HepG2 (cell line): ENCODE data around the gene PSMG4. TPM values are rescaled to one million over a fixed set of nuclear protein-coding genes. Genes with fewer than 3 reads are reported as not detected.
A peak's percentile ranks its signal among the peaks of the same experiment; 100 is the strongest.

Experiments used
- ATAC-seq: fragments of 200-7000 bp; cut with Tn5 transposase; 3 replicates; pipeline ENCODE4 v1.9.1; 2020; ENCODE audit warnings: mild to moderate bottlenecking, moderate library complexity
- BruUV-seq: library from RNA; stranded (reverse); fragments of 400-500 nt; replicated peaks from 2 replicates; lab custom pipeline; 2021; lab: Mats Ljungman, UMichigan
- CTCF ChIA-PET: fragments of 300-600 bp; formaldehyde crosslinking; extraction: SDS; loops from one replicate; lab custom pipeline; 2021; ENCODE audit warnings: low total read pairs, inconsistent platforms, low intra/inter-chr PET ratio; lab: Yijun Ruan, JAX
- POLR2A ChIA-PET: fragments of 350-600 bp; sonication (Branson Sonifier 250); formaldehyde crosslinking; loops from one replicate; lab custom pipeline; 2020; ENCODE audit warnings: antibody characterized with exemption, inconsistent platforms; lab: Yijun Ruan, JAX
- DNase-seq: peaks from one replicate; pipeline ENCODE4 v3.0.0-alpha.2; 2015; ENCODE audit warnings: low spot score
- FAIRE-seq: peaks from 3 replicates; lab custom pipeline; 2011; peaks lifted over from hg19 to GRCh38; lab: Jason Lieb, UNC
- H2AFZ ChIP-seq: one replicate; pipeline ENCODE4 v1.6.1; 2011; ENCODE audit warnings: low read length, inconsistent platforms
- H3K27ac ChIP-seq: fragments of 300-600 bp; 3 replicates; pipeline ENCODE4 v1.8.0; 2011; ENCODE audit warnings: mixed run types, mild to moderate bottlenecking, mixed read lengths, low read length, inconsistent platforms; ENCODE audit not compliant: insufficient read depth; ENCODE audit errors: extremely low read length
- H3K27me3 ChIP-seq, 2 experiments: fragments of 200-600 bp in 1 of 2; 2 replicates in 1 of 2; 3 replicates in 1 of 2; pipeline versions ENCODE4 v1.6.0 to v1.8.0; 2011; ENCODE audit warnings: low read length in 2 of 2, mild to moderate bottlenecking in 2 of 2, moderate library complexity in 2 of 2, inconsistent platforms in 1 of 2; ENCODE audit not compliant: insufficient read depth in 2 of 2, control insufficient read depth in 1 of 2
- H3K36me3 ChIP-seq, 2 experiments: fragments of 200-600 bp in 1 of 2; replicated peaks in 1 of 2; 2 replicates in 1 of 2; 3 replicates in 1 of 2; pipeline versions ENCODE4 v1.5.1 to v1.8.0; 2011; ENCODE audit warnings: low read length in 2 of 2, inconsistent platforms in 1 of 2; ENCODE audit not compliant: insufficient read depth in 2 of 2, control insufficient read depth in 1 of 2
- H3K4me1 ChIP-seq: 2 replicates; pipeline ENCODE4 v1.5.1; 2012; ENCODE audit warnings: low read length, inconsistent platforms; ENCODE audit not compliant: insufficient read depth
- H3K4me2 ChIP-seq: 2 replicates; pipeline ENCODE4 v1.6.0; 2011; ENCODE audit warnings: low read depth, low read length, inconsistent platforms
- H3K4me3 ChIP-seq, 3 experiments: fragments of 200-600 bp in 1 of 3; sonication (generic), shearing (Covaris generic) in 1 of 3; replicated peaks in 1 of 3; 2 replicates each; pipeline ENCODE4 v1.5.1; 2011 to 2016; ENCODE audit warnings: low read length in 3 of 3, inconsistent platforms in 2 of 3, low read depth in 2 of 3, mild to moderate bottlenecking in 2 of 3, control low read depth in 1 of 3, mixed read lengths in 1 of 3; ENCODE audit not compliant: insufficient read depth in 1 of 3
- H3K79me2 ChIP-seq: one replicate; pipeline ENCODE4 v1.6.1; 2011; ENCODE audit warnings: low read length, inconsistent platforms; ENCODE audit not compliant: insufficient read depth
- H3K9ac ChIP-seq: 2 replicates; pipeline ENCODE4 v1.6.0; 2011; ENCODE audit warnings: mild to moderate bottlenecking, low read depth, low read length, inconsistent platforms; ENCODE audit not compliant: insufficient read depth
- H3K9me3 ChIP-seq: 2 replicates; pipeline ENCODE4 v1.5.1; 2012; ENCODE audit warnings: mild to moderate bottlenecking, low read length
- H4K20me1 ChIP-seq: 2 replicates; pipeline ENCODE4 v1.6.0; 2011; ENCODE audit warnings: inconsistent platforms, mild to moderate bottlenecking, low read length, moderate library complexity; ENCODE audit not compliant: insufficient read depth
- FOXK2 ChIP-seq: fragments of 450-650 bp; IDR thresholded peaks from 2 replicates; pipeline ENCODE4 v1.6.1; 2016
- GZF1 ChIP-seq: sonication (generic); formaldehyde crosslinking; IDR thresholded peaks from 2 replicates; pipeline ENCODE4 v1.5.1; 2020; ENCODE audit warnings: mild to moderate bottlenecking, missing genetic modification reagents
- MAF1 ChIP-seq: sonication (generic); formaldehyde crosslinking; IDR thresholded peaks from 2 replicates; pipeline ENCODE4 v1.5.0; 2020; ENCODE audit warnings: missing genetic modification reagents, borderline replicate concordance
- MIXL1 ChIP-seq: IDR thresholded peaks from 2 replicates; pipeline ENCODE4 v1.6.1; 2016
- POLR2A ChIP-seq, 2 experiments: IDR thresholded peaks; 2 replicates each; pipeline ENCODE4 v1.6.1; 2011; ENCODE audit warnings: low read depth in 2 of 2, low read length in 2 of 2, mild to moderate bottlenecking in 1 of 2, moderate library complexity in 1 of 2; ENCODE audit not compliant: insufficient read depth in 1 of 2
- POLR2G ChIP-seq: fragments of 200-400 bp; formaldehyde crosslinking; IDR thresholded peaks from 2 replicates; pipeline ENCODE4 v1.6.1; 2018; ENCODE audit warnings: mild to moderate bottlenecking, low read depth, low read length, moderate library complexity
- SIN3A ChIP-seq: IDR thresholded peaks from 2 replicates; pipeline ENCODE4 v1.6.1; 2011; ENCODE audit warnings: low read depth, mild to moderate bottlenecking, control low read depth, low read length, borderline replicate concordance
- SMAD1 ChIP-seq: sonication (generic); formaldehyde crosslinking; IDR thresholded peaks from 2 replicates; pipeline ENCODE4 v1.4.0; 2020; ENCODE audit warnings: missing genetic modification reagents, low read depth, mild to moderate bottlenecking, borderline replicate concordance
- SRY ChIP-seq: sonication (generic); formaldehyde crosslinking; IDR thresholded peaks from 2 replicates; pipeline ENCODE4 v1.8.0; 2022; ENCODE audit warnings: mild to moderate bottlenecking, missing genetic modification reagents
- TAF15 ChIP-seq: fragments of 200-400 bp; formaldehyde crosslinking; IDR thresholded peaks from one replicate; pipeline ENCODE4 v1.6.1; 2018; ENCODE audit warnings: mild to moderate bottlenecking, low read depth, low read length; ENCODE audit not compliant: poor library complexity, severe bottlenecking
- TGIF2 ChIP-seq: IDR thresholded peaks from 2 replicates; pipeline ENCODE4 v1.6.1; 2016; ENCODE audit warnings: control low read depth, missing compliant biosample characterization
- ZBTB20 ChIP-seq: sonication (generic); formaldehyde crosslinking; IDR thresholded peaks from 2 replicates; pipeline ENCODE4 v1.8.1; 2023; ENCODE audit warnings: missing genetic modification reagents, low read depth, mild to moderate bottlenecking, borderline replicate concordance
- ZFY ChIP-seq: sonication (generic); formaldehyde crosslinking; IDR thresholded peaks from 2 replicates; pipeline ENCODE4 v1.4.0; 2020; ENCODE audit warnings: missing genetic modification reagents
- ZSCAN31 ChIP-seq: sonication (generic); formaldehyde crosslinking; IDR thresholded peaks from 2 replicates; pipeline ENCODE4 v1.5.0; 2020; ENCODE audit warnings: low read depth, mild to moderate bottlenecking, missing genetic modification reagents
- WGBS: methylation state at CpG from one replicate; pipeline ENCODE4 v1.1.6; 2017; ENCODE audit warnings: low lambda C conversion rate; 5-methylcytosine and 5-hydroxymethylcytosine counted together
- in situ Hi-C: cut with HindIII; loops from 2 replicates; pipeline ENCODE4 v1.10.0; 2017; ENCODE audit warnings: low pct_unique_long_range_greater_than_20kb; ENCODE audit not compliant: extremely low pct_ligation_motif_present
- intact Hi-C: fragments of 100-400 bp; cut with micrococcal nuclease; formaldehyde crosslinking; loops from one replicate; pipeline ENCODE4 v1.10.0; 2022; ENCODE audit not compliant: unreplicated experiment
- polyA plus RNA-seq, 8 experiments: library from polyadenylated mRNA; depleted of rRNA in 3 of 8; stranded (reverse) in 7 of 8; unstranded in 1 of 8; fragments of >200 nt; fragmentation: Illumina TruSeq in 4 of 8; extraction: Trizol in 4 of 8; gene quantifications; 2 replicates each; pipeline versions ENCODE4 v1.2.1 to v1.2.3, GENCODE V29; 2011 to 2016; ENCODE audit warnings: low read depth in 4 of 8, missing spikeins in 1 of 8, mixed read lengths in 1 of 8; ENCODE audit not compliant: insufficient read depth in 1 of 8
- total RNA-seq, 5 experiments: library from RNA; depleted of rRNA; stranded (reverse); fragments of >200 nt; fragmentation: Illumina TruSeq; extraction: Trizol; gene quantifications; 2 replicates each; pipeline ENCODE4 v1.2.3, GENCODE V29; 2016; ENCODE audit warnings: low read depth in 1 of 5
- TF ChIP-seq, protein P1 (sequence below): sonication (generic); formaldehyde crosslinking; IDR thresholded peaks from 2 replicates; pipeline ENCODE4 v1.4.0; 2020; ENCODE audit warnings: missing genetic modification reagents
- TF ChIP-seq, protein P2 (sequence below): sonication (generic); formaldehyde crosslinking; IDR thresholded peaks from 2 replicates; pipeline ENCODE4 v1.9.0; 2021; ENCODE audit warnings: missing genetic modification reagents, borderline replicate concordance
- TF ChIP-seq, protein P3 (sequence below): sonication (generic); IDR thresholded peaks from 2 replicates; pipeline ENCODE4 v1.6.1; 2016; ENCODE audit warnings: low read depth, borderline replicate concordance

The PSMG4 gene
- total and polyA plus RNA-seq, 2 of the 13 experiments (the other 11 are each of a cell fraction or from before 2014, with no cell fraction given): 28.5 to 32.8 TPM

DNA sequence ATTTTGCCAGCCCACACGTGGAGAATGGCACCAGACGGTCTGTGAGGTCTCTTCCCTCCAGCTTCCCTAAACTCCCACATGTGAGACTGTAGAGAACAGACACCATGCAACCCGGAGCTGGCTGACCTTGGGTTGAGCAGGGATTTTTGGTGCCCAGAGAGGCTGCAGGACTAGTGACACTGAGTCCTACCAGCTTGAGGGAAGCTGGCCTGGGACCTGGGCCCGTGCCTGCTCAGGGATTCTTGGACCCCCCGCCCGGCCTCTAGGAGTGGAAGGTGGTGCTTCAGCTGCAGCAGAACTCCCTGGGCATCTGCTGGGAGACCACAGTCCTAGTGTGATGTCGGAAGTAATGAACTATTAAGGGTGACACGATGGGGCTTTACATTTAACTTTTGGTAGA is 3.2 kb downstream of the PSMG4 start:
- WGBS: 81% methylated on average over 7 of the region's 8 CpGs
- peaks cover 14% of the 10 kb centered on the region for H4K20me1 ChIP-seq
- ChIA-PET CTCF (no interaction called here), POLR2A (interaction anchor here (1.1 kb wide), 1 partner anchor 14 kb away, joined by 4 read pairs; no protein-coding TSS in a partner anchor)
- ATAC-seq: no peak
- DNase-seq: no peak
- TF ChIP-seq, protein P1, sequence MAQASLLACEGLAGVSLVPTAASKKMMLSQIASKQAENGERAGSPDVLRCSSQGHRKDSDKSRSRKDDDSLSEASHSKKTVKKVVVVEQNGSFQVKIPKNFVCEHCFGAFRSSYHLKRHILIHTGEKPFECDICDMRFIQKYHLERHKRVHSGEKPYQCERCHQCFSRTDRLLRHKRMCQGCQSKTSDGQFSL: no peak
- TF ChIP-seq POLR2G: peak; percentile 33; the same call in 1 of the 2 replicates
- peak overlapping the region; percentile 12; the same call in 1 of the 2 replicates for H3K9ac ChIP-seq
- peak overlapping the region; percentile 79 for H3K4me2 ChIP-seq
- H2AFZ ChIP-seq: no peak overlapping the region
- peaks cover 15 to 27% of the 10 kb centered on the region in 2 experiments for H3K36me3 ChIP-seq
- BruUV-seq: no TSS peak
- peaks cover 49% of the 10 kb centered on the region for H3K4me1 ChIP-seq
- no peaks in the 10 kb centered on the region for H3K9me3 ChIP-seq
- intact Hi-C loops (no loop called here), in situ Hi-C loops (no loop called here)
- no peak for FAIRE-seq
- H3K4me3 ChIP-seq: no peak overlapping the region; a peak in 1 of 6 replicates
- peaks cover 0 to 13% of the 10 kb centered on the region in 2 experiments; a peak in 3 of 5 replicates for H3K27me3 ChIP-seq
- no peak overlapping the region for H3K27ac ChIP-seq
- H3K79me2 ChIP-seq: peaks cover 52% of the 10 kb centered on the region

DNA sequence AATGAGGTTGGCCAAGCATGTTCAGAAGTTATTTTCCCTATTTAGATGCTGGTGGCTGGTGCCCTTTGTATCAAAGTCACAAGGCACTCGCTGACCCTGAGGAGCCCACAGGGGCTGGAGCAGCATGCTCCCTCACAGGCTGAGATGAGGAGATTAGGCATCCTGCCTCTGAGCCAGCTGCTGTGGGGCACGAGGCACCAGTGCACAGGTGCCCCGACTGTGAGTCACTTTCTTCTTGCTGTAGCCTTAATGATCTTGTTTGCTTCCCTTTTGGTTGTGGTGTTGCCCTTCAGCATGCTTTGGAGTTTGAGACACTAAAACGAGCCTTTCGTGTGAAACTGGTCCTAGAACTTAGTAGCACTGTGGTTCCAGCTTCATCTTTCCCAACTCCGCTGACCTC is 4.3 kb downstream of the PSMG4 start:
- Histone ChIP-seq H4K20me1 (peaks cover 14% of the 10 kb centered on the region), H3K9ac (no peak overlapping the region), H3K4me3 (no peak overlapping the region), H2AFZ (no peak overlapping the region), H3K27ac (no peak overlapping the region), H3K27me3 (peaks cover 0 to 2% of the 10 kb centered on the region in 2 experiments; a peak in 2 of 5 replicates), H3K4me1 (peaks cover 37% of the 10 kb centered on the region), H3K79me2 (peaks cover 54% of the 10 kb centered on the region), H3K4me2 (no peak overlapping the region), H3K9me3 (no peaks in the 10 kb centered on the region), H3K36me3 (peaks cover 15 to 29% of the 10 kb centered on the region in 2 experiments)
- in situ Hi-C loops: no loop called here
- DNase-seq: no peak
- no peak for ATAC-seq
- FAIRE-seq: no peak
- 93% methylated on average over 6 of the region's 6 CpGs for WGBS
- POLR2A ChIA-PET: no interaction called here
- intact Hi-C loops: no loop called here
- CTCF ChIA-PET: no interaction called here
- BruUV-seq: no TSS peak
- no peak for TF ChIP-seq SIN3A
- TF ChIP-seq TAF15: no peak
- TF ChIP-seq, protein P2, sequence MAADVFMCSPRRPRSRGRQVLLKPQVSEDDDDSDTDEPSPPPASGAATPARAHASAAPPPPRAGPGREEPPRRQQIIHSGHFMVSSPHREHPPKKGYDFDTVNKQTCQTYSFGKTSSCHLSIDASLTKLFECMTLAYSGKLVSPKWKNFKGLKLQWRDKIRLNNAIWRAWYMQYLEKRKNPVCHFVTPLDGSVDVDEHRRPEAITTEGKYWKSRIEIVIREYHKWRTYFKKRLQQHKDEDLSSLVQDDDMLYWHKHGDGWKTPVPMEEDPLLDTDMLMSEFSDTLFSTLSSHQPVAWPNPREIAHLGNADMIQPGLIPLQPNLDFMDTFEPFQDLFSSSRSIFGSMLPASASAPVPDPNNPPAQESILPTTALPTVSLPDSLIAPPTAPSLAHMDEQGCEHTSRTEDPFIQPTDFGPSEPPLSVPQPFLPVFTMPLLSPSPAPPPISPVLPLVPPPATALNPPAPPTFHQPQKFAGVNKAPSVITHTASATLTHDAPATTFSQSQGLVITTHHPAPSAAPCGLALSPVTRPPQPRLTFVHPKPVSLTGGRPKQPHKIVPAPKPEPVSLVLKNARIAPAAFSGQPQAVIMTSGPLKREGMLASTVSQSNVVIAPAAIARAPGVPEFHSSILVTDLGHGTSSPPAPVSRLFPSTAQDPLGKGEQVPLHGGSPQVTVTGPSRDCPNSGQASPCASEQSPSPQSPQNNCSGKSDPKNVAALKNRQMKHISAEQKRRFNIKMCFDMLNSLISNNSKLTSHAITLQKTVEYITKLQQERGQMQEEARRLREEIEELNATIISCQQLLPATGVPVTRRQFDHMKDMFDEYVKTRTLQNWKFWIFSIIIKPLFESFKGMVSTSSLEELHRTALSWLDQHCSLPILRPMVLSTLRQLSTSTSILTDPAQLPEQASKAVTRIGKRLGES (CRISPR knock-in tag): no peak
- no peak for TF ChIP-seq MIXL1
- TF ChIP-seq, protein P3, sequence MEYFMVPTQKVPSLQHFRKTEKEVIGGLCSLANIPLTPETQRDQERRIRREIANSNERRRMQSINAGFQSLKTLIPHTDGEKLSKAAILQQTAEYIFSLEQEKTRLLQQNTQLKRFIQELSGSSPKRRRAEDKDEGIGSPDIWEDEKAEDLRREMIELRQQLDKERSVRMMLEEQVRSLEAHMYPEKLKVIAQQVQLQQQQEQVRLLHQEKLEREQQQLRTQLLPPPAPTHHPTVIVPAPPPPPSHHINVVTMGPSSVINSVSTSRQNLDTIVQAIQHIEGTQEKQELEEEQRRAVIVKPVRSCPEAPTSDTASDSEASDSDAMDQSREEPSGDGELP: no peak
- no peak for TF ChIP-seq GZF1 (CRISPR knock-in tag)
- TF ChIP-seq SRY (CRISPR knock-in tag): no peak
- TF ChIP-seq TGIF2: no peak
- TF ChIP-seq POLR2A (IDR thresholded peaks at IDR 0.05; ENCODE audit: insufficient read depth in 1 of 2, low read depth in 2 of 2, low read length in 2 of 2): no peak
- TF ChIP-seq MAF1 (CRISPR knock-in tag): no peak
- TF ChIP-seq ZSCAN31 (CRISPR knock-in tag): no peak
- TF ChIP-seq ZBTB20: no peak
- no peak for TF ChIP-seq SMAD1 (CRISPR knock-in tag)
- no peak for TF ChIP-seq FOXK2
- TF ChIP-seq ZFY (CRISPR knock-in tag): no peak
